Loucy (cell line): ENCODE results near the gene SLC36A2.

Source experiments
- EZH2phosphoT487 ChIP-seq: fragments of 200-600 bp; IDR thresholded peaks from 2 replicates; pipeline ENCODE4 v1.6.1; 2018; ENCODE audit warnings: antibody characterized with exemption, mild to moderate bottlenecking, moderate library complexity, borderline replicate concordance
- TF ChIP-seq, protein P1 (sequence below): fragments of 200-600 bp; sonication (generic); conservative IDR thresholded peaks from 2 replicates; pipeline ENCODE4 v1.5.1; 2014; ENCODE audit warnings: mild to moderate bottlenecking, antibody characterized with exemption, low read length

GRCh38 chr5:151280443-151280842 lies 66.9 kb downstream of the SLC36A2 start:
- no peak for TF ChIP-seq EZH2phosphoT487
- TF ChIP-seq, protein P1, sequence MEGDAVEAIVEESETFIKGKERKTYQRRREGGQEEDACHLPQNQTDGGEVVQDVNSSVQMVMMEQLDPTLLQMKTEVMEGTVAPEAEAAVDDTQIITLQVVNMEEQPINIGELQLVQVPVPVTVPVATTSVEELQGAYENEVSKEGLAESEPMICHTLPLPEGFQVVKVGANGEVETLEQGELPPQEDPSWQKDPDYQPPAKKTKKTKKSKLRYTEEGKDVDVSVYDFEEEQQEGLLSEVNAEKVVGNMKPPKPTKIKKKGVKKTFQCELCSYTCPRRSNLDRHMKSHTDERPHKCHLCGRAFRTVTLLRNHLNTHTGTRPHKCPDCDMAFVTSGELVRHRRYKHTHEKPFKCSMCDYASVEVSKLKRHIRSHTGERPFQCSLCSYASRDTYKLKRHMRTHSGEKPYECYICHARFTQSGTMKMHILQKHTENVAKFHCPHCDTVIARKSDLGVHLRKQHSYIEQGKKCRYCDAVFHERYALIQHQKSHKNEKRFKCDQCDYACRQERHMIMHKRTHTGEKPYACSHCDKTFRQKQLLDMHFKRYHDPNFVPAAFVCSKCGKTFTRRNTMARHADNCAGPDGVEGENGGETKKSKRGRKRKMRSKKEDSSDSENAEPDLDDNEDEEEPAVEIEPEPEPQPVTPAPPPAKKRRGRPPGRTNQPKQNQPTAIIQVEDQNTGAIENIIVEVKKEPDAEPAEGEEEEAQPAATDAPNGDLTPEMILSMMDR, result no peak
